ENCODE data around the gene HAND1.

- no peak for TF ChIP-seq CTCF (IDR thresholded peaks at IDR 0.05)
- TF ChIP-seq EP300 (IDR thresholded peaks at IDR 0.05): no peak
Measured at GRCh38 chr5:154509784-154510555, 31.9 kb upstream of the HAND1 start.

Data from esophagus muscularis mucosa (tissue), 3 donors.